Measurements from ENCODE around the gene BBX.

DNA sequence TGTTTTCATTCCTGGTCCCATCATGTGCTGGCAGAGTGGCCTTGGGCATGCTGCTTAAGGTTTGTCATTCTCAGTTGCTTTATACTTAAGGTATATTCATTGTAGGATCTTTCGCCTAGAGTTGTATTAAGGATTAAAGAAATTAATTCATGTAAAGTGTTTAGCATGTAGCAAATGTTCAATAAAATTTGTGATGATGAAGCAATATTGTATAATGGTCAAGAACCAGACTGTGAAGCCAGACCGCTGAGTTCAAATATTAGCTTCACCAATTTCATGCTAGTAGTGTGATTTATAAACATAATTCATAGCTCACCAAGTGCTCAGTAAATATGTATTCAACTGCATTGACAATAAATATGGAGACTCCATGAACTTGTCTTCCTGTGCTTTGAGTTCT, 178.5 kb downstream of the BBX start:
- TF ChIP-seq, protein P1, sequence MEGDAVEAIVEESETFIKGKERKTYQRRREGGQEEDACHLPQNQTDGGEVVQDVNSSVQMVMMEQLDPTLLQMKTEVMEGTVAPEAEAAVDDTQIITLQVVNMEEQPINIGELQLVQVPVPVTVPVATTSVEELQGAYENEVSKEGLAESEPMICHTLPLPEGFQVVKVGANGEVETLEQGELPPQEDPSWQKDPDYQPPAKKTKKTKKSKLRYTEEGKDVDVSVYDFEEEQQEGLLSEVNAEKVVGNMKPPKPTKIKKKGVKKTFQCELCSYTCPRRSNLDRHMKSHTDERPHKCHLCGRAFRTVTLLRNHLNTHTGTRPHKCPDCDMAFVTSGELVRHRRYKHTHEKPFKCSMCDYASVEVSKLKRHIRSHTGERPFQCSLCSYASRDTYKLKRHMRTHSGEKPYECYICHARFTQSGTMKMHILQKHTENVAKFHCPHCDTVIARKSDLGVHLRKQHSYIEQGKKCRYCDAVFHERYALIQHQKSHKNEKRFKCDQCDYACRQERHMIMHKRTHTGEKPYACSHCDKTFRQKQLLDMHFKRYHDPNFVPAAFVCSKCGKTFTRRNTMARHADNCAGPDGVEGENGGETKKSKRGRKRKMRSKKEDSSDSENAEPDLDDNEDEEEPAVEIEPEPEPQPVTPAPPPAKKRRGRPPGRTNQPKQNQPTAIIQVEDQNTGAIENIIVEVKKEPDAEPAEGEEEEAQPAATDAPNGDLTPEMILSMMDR (IDR thresholded peaks at IDR 0.05): no peak
- no peak for TF ChIP-seq POLR2A (IDR thresholded peaks at IDR 0.05)
